GM23248 (cell line): ENCODE results near the gene NBDY.

ENCODE experiments used
- EZH2 ChIP-seq: fragments of 200-600 bp; sonication (generic); IDR thresholded peaks from 2 replicates; pipeline ENCODE4 v1.6.1; 2018; ENCODE audit warnings: antibody characterized with exemption, mild to moderate bottlenecking; ENCODE audit not compliant: insufficient read depth, poor library complexity, severe bottlenecking
- EZH2phosphoT487 ChIP-seq: fragments of 200-600 bp; sonication (generic); IDR thresholded peaks from 2 replicates; pipeline ENCODE4 v1.6.1; 2018; ENCODE audit warnings: antibody characterized with exemption, moderate library complexity, mild to moderate bottlenecking, low read depth; ENCODE audit not compliant: insufficient read depth

DNA sequence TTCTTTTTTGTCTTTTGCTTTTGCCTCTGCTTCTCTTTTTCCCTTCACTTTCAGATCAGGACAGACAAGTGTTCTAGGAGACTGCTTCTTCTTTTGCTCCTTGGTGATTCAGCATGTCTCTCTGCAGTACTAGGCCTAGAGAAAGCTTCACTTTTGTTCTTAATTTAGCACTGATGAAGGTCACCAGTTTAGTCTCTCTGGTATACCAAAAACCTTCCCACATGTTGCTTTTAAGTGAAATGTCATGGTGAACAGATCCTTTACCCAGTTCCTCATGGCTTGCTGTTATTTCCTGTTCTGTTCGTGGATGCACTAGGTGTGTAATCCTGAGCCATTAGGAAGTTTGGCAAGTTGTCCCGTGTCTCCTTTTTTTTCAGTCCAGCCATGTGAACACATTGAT lies 53.3 kb downstream of the NBDY start:
- TF ChIP-seq EZH2 (no peak), EZH2phosphoT487 (no peak)
